ENCODE results near the gene GNG7. TPM values are rescaled to one million over a fixed set of nuclear protein-coding genes. Genes with fewer than 3 reads are reported as not detected.
"Not testable (repeated sequence)": the region's sequence is repeated elsewhere in the genome, so short reads cannot be mapped to it uniquely, and the experiment has no call there.

GNG7 gene
- total RNA-seq, 1 donor from 2014 or later: 5.1 TPM

DNA sequence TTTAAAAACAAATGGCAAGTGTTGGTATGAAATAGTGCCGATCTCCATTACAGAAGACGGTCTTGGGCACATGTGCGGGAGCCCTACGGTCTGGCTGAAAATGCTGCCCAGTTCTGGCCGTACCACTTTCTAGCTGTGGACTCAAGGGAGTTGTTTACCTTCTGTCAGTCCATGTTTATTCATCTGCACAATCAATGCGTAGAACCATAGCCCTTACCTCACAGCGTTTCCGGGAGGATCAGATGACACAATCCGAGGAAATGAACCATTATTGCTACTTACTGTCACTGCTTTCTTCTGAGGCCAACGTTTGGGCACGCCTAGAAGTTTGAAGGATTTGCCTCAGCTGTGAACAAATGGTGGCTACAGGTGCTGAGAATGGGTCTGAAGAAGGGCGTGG lies 195.4 kb downstream of the GNG7 start:
- H3K4me1 Mint-ChIP-seq (ENCODE audit: unreplicated experiment): peaks cover 20% of the 10 kb centered on the region
- DNase-seq (ENCODE audit: extremely low spot score, unreplicated experiment): no peak
- no peaks in the 10 kb centered on the region for H3K36me3 Mint-ChIP-seq (ENCODE audit: unreplicated experiment)
- TF ChIP-seq, protein P1, sequence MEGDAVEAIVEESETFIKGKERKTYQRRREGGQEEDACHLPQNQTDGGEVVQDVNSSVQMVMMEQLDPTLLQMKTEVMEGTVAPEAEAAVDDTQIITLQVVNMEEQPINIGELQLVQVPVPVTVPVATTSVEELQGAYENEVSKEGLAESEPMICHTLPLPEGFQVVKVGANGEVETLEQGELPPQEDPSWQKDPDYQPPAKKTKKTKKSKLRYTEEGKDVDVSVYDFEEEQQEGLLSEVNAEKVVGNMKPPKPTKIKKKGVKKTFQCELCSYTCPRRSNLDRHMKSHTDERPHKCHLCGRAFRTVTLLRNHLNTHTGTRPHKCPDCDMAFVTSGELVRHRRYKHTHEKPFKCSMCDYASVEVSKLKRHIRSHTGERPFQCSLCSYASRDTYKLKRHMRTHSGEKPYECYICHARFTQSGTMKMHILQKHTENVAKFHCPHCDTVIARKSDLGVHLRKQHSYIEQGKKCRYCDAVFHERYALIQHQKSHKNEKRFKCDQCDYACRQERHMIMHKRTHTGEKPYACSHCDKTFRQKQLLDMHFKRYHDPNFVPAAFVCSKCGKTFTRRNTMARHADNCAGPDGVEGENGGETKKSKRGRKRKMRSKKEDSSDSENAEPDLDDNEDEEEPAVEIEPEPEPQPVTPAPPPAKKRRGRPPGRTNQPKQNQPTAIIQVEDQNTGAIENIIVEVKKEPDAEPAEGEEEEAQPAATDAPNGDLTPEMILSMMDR (IDR thresholded peaks at IDR 0.05): no peak
- H3K27ac Mint-ChIP-seq (ENCODE audit: unreplicated experiment): peak overlapping the region; percentile 52
- H3K4me3 Mint-ChIP-seq (ENCODE audit: unreplicated experiment): no peak overlapping the region
- H3K9me3 Mint-ChIP-seq (ENCODE audit: unreplicated experiment): no peaks in the 10 kb centered on the region
- no peaks in the 10 kb centered on the region for H3K27me3 Mint-ChIP-seq (ENCODE audit: unreplicated experiment)

DNA sequence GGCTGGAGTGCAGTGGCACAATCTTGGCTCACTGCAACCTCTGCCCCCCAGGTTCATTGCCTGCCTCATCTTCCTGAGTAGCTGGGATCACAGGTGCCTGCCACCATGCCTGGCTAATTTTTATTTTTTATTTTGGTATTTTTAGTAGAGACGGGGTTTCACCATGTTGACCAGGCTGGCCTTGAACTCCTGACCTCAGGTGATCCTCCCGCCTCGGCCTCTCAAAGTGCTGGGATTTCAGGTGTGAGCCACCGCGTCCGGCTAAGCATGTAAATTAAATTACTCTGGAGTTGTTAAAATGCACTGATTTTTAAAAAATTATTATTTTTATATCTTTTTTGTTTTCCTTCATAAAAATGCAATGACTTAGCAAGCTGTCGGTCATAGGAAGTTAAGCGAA lies 195.8 kb downstream of the GNG7 start:
- not testable (repeated sequence) for H3K27me3 Mint-ChIP-seq (ENCODE audit: unreplicated experiment); H3K4me3 Mint-ChIP-seq (ENCODE audit: unreplicated experiment)

DNA sequence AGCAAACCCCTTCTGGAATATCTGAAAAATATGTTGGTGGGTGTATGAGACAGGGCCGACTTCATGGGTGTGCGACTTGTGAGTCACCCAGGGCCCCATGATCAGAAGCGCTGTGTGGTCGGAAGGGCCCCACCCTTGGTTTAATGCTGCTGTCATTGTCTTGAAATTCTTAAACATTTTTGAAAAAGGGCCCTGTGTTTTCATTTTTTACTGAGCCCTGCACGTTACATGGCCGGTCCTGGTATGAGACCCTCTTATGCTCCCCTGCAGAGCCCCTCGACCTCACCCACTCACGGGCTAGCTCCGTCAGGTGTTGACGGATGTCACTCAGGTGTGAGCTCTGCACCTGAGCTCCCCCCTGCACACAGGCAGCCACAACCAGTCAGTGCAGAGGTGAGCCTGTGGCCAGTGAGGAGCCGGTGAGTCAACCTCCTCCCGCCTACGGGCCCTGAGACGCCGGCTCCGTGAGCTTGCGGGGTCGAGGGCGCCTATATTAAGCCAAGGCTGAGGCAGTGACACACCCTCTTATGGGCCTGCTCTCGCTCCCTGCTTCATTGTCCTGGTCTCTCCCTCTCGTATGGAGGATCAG lies 198.9 kb downstream of the GNG7 start:
- no peak for DNase-seq (ENCODE audit: extremely low spot score, unreplicated experiment)
- no peak overlapping the region for H3K4me3 Mint-ChIP-seq (ENCODE audit: unreplicated experiment)
- H3K4me1 Mint-ChIP-seq (ENCODE audit: unreplicated experiment): peaks cover 32% of the 10 kb centered on the region
- H3K36me3 Mint-ChIP-seq (ENCODE audit: unreplicated experiment): no peaks in the 10 kb centered on the region
- no peaks in the 10 kb centered on the region for H3K9me3 Mint-ChIP-seq (ENCODE audit: unreplicated experiment)
- TF ChIP-seq, protein P1 (IDR thresholded peaks at IDR 0.05): no peak
- peak overlapping the region; percentile 88 for H3K27ac Mint-ChIP-seq (ENCODE audit: unreplicated experiment)
- H3K27me3 Mint-ChIP-seq (ENCODE audit: unreplicated experiment): no peaks in the 10 kb centered on the region

More for the DNA sequence above, 195.8 kb downstream of the GNG7 start:
- not testable (repeated sequence) for H3K9me3 Mint-ChIP-seq (ENCODE audit: unreplicated experiment); DNase-seq (ENCODE audit: extremely low spot score, unreplicated experiment); H3K36me3 Mint-ChIP-seq (ENCODE audit: unreplicated experiment)
- Mint-ChIP-seq H3K4me1 (ENCODE audit: unreplicated experiment) (peaks cover 20% of the 10 kb centered on the region), H3K27ac (ENCODE audit: unreplicated experiment) (peak overlapping the region; percentile 52)

DNA sequence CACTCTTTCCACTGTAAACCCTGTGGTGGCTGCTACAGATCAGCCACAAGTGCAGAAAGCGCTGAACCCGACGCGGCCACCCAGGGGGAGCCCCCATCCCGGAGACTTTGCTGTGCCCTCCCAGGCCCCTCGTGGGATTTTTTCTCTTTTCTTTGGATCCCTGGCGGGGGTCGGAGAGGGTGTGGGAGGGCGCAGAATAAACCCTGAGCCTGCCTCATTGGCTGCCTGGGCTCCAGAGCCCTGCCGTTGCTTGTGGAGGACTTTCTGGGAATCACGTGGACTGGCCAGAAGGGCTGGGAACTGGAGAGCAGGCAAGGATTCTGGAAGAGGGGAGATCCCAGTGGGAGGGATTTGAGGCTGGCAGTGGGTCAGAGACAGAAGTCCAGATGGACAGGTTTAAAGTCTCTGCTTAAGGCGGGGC lies 201.6 kb downstream of the GNG7 start:
- H3K4me3 Mint-ChIP-seq (ENCODE audit: unreplicated experiment): no peak overlapping the region
- H3K27me3 Mint-ChIP-seq (ENCODE audit: unreplicated experiment): no peaks in the 10 kb centered on the region
- TF ChIP-seq, protein P1 (IDR thresholded peaks at IDR 0.05): no peak
- H3K27ac Mint-ChIP-seq (ENCODE audit: unreplicated experiment): no peak overlapping the region
- H3K36me3 Mint-ChIP-seq (ENCODE audit: unreplicated experiment): no peaks in the 10 kb centered on the region
- peaks cover 36% of the 10 kb centered on the region for H3K4me1 Mint-ChIP-seq (ENCODE audit: unreplicated experiment)
- no peaks in the 10 kb centered on the region for H3K9me3 Mint-ChIP-seq (ENCODE audit: unreplicated experiment)
- no peak for DNase-seq (ENCODE audit: extremely low spot score, unreplicated experiment)

DNA sequence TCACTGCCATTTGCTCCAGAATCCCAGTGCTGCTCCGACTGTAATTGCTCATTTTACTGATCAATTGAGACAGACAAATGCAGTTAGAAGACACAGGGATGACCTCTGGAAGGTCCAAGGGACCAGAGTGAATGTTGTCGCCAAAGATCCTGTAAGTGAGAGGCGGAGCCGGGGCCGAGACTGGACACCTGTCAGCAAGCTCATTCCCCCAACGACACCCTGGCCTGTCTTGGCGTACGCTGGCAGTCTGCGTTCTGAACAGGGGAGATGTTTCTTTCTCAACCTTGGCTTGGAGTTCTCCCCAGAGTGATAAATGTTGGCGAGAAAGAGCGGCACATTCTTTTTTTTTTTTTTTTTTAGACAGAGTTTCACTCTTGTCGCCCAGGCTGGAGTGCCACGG lies 202.3 kb downstream of the GNG7 start:
- Mint-ChIP-seq H3K4me3 (ENCODE audit: unreplicated experiment) (no peak overlapping the region), H3K4me1 (ENCODE audit: unreplicated experiment) (peaks cover 39% of the 10 kb centered on the region)

More for the DNA sequence above, 202.3 kb downstream of the GNG7 start:
- DNase-seq (ENCODE audit: extremely low spot score, unreplicated experiment): no peak
- TF ChIP-seq, protein P1 (IDR thresholded peaks at IDR 0.05): no peak
- no peaks in the 10 kb centered on the region for H3K36me3 Mint-ChIP-seq (ENCODE audit: unreplicated experiment)
- no peaks in the 10 kb centered on the region for H3K27me3 Mint-ChIP-seq (ENCODE audit: unreplicated experiment)
- H3K27ac Mint-ChIP-seq (ENCODE audit: unreplicated experiment): peak overlapping the region; percentile 31
- H3K9me3 Mint-ChIP-seq (ENCODE audit: unreplicated experiment): no peaks in the 10 kb centered on the region
